ENCODE results near the gene RANBP3L.

RANBP3L gene

GRCh38 chr5:36244076-36244475 is 57.6 kb downstream of the RANBP3L start:
- DNase-seq, result no peak

GRCh38 chr5:36243653-36244052 is 58.0 kb downstream of the RANBP3L start:
- DNase-seq, result no peak

- DNase-seq, result peak in 7 of 58 donors; percentile 4 to 53 (median 31)
Observed at GRCh38 chr5:36242534-36243485, 58.9 kb downstream of the RANBP3L start.

- DNase-seq, result peak; percentile 87 to 100 (median 99)
Observed at GRCh38 chr5:36241631-36242533, 59.8 kb downstream of the RANBP3L start, which contains the start of gene NADK2. Gene NADK2, minus strand, starts transcription at chr5:36241925. Its CDS starts 127 bp downstream, at chr5:36241798.

GRCh38 chr5:36240779-36241630 is 60.7 kb downstream of the RANBP3L start:
- DNase-seq, result peak in 52 of 58 donors; percentile 13 to 81 (median 60)

GRCh38 chr5:36239370-36240293 is 62.1 kb downstream of the RANBP3L start:
- DNase-seq, result no peak

GRCh38 chr5:36238502-36239295 is 63.0 kb downstream of the RANBP3L start:
- DNase-seq, result no peak

GRCh38 chr5:36237751-36238150 is 64.0 kb downstream of the RANBP3L start:
- no peak for DNase-seq

- DNase-seq, result no peak
Observed at GRCh38 chr5:36236801-36237200, 64.9 kb downstream of the RANBP3L start.

- DNase-seq, result no peak
Observed at GRCh38 chr5:36232533-36232932, 69.2 kb downstream of the RANBP3L start.

- DNase-seq, result no peak
Observed at GRCh38 chr5:36230151-36230790, 71.4 kb downstream of the RANBP3L start.

GRCh38 chr5:36228505-36228904 is 73.2 kb downstream of the RANBP3L start:
- no peak for DNase-seq

- DNase-seq, result no peak
Observed at GRCh38 chr5:36227046-36227445, 74.7 kb downstream of the RANBP3L start.

- no peak for DNase-seq
Observed at GRCh38 chr5:36222620-36223019, 79.1 kb downstream of the RANBP3L start.

GRCh38 chr5:36217988-36218387 is 83.7 kb downstream of the RANBP3L start:
- DNase-seq, result no peak

GRCh38 chr5:36217567-36217966 is 84.1 kb downstream of the RANBP3L start:
- DNase-seq, result no peak

GRCh38 chr5:36215910-36216309 is 85.8 kb downstream of the RANBP3L start:
- no peak for DNase-seq

- DNase-seq, result no peak
Observed at GRCh38 chr5:36214436-36214835, 87.3 kb downstream of the RANBP3L start.
